Tibial nerve (tissue), 4 donors: ENCODE measurements around the gene KMT2B. TPM values are rescaled to one million over a fixed set of nuclear protein-coding genes. Genes with fewer than 3 reads are reported as not detected.
A peak's percentile ranks its signal among the peaks of the same experiment; 100 is the strongest.

Source experiments
- DNase-seq, 2 donors: peaks; one replicate each; pipeline ENCODE4 v3.0.0-alpha.2; 2019; ENCODE audit warnings: low spot score in 2 of 2
- H3K27ac ChIP-seq, 4 donors: fragments of 200-600 bp; sonication (generic) in 3 of 4; one replicate each; pipeline ENCODE4 v1.5.1; 2017 to 2019; ENCODE audit warnings: mild to moderate bottlenecking in 1 of 4
- H3K27me3 ChIP-seq, 2 donors: fragments of 200-600 bp; sonication (generic) in 1 of 2; one replicate each; pipeline versions ENCODE4 v1.5.1 to v1.6.0; 2017 to 2019
- H3K36me3 ChIP-seq, 3 donors: fragments of 200-600 bp; sonication (generic); one replicate each; pipeline ENCODE4 v1.5.1; 2018 to 2019
- H3K4me1 ChIP-seq, 4 donors: fragments of 200-600 bp; sonication (generic) in 3 of 4; one replicate each; pipeline ENCODE4 v1.5.1; 2017 to 2019
- H3K4me3 ChIP-seq, 4 donors: fragments of 200-600 bp; sonication (generic) in 3 of 4; one replicate each; pipeline ENCODE4 v1.5.1; 2017 to 2019; ENCODE audit warnings: mild to moderate bottlenecking in 1 of 4, moderate library complexity in 1 of 4
- H3K9me3 ChIP-seq, 4 donors: fragments of 200-600 bp; sonication (generic) in 3 of 4; one replicate each; pipeline ENCODE4 v1.5.1; 2017 to 2019
- CTCF ChIP-seq, 5 experiments: fragments of 200-600 bp in 3 of 5; fragments of 450-650 bp in 2 of 5; sonication (generic) in 3 of 5; IDR thresholded peaks; one replicate each; pipeline ENCODE4 v1.5.1; 2016 to 2019; ENCODE audit warnings: antibody characterized with exemption in 5 of 5, mild to moderate bottlenecking in 3 of 5, moderate library complexity in 2 of 5
- EP300 ChIP-seq, 2 donors: sonication (generic); formaldehyde crosslinking; IDR thresholded peaks; one replicate each; pipeline ENCODE4 v1.6.1; 2017; ENCODE audit warnings: antibody characterized with exemption in 2 of 2, mild to moderate bottlenecking in 1 of 2
- POLR2A ChIP-seq, 2 donors: fragments of 450-650 bp; IDR thresholded peaks; one replicate each; pipeline ENCODE4 v1.6.1; 2017; ENCODE audit warnings: antibody characterized with exemption in 2 of 2, mild to moderate bottlenecking in 2 of 2, moderate library complexity in 2 of 2
- WGBS, 2 donors: methylation state at CpG; one replicate each; pipeline ENCODE4 v1.1.5; 2018; 5-methylcytosine and 5-hydroxymethylcytosine counted together
- total RNA-seq, 4 donors: library from RNA; depleted of rRNA; stranded (reverse); fragments of >200 nt; gene quantifications; one replicate each; pipeline ENCODE4 v1.1.0, GENCODE V29; 2016

Gene KMT2B
- total RNA-seq, 4 donors from 2014 or later, result 12.9 to 38.7 (median 25.5) TPM

GRCh38 chr19:35710784-35711723, 6.7 kb upstream of the KMT2B start:
- 58 to 60% methylated on average over 13 of the region's 13 CpGs for WGBS, 2 donors
- Histone ChIP-seq H3K4me3 (no peak overlapping the region), H3K9me3 (no peaks in the 10 kb centered on the region), H3K27ac (no peak overlapping the region), H3K4me1 (peaks cover 0 to 13% (median 9%) of the 10 kb centered on the region in 4 donors), H3K36me3 (no peaks in the 10 kb centered on the region), H3K27me3 (no peaks in the 10 kb centered on the region)
- TF ChIP-seq EP300 (IDR thresholded peaks at IDR 0.05) (no peak), CTCF (IDR thresholded peaks at IDR 0.05) (no peak), POLR2A (IDR thresholded peaks at IDR 0.05) (no peak)
- no peak for DNase-seq

- 68 to 70% methylated on average over 11 of the region's 11 CpGs for WGBS, 2 donors
- Histone ChIP-seq H3K4me1 (peaks cover 0 to 15% (median 12%) of the 10 kb centered on the region in 4 donors), H3K27ac (no peak overlapping the region), H3K4me3 (peak overlapping the region in 1 of 4 donors; percentile 21), H3K9me3 (no peaks in the 10 kb centered on the region), H3K27me3 (no peaks in the 10 kb centered on the region), H3K36me3 (no peaks in the 10 kb centered on the region)
- no peak for DNase-seq
- no peak for TF ChIP-seq CTCF (IDR thresholded peaks at IDR 0.05)
- no peak for TF ChIP-seq EP300 (IDR thresholded peaks at IDR 0.05)
- no peak for TF ChIP-seq POLR2A (IDR thresholded peaks at IDR 0.05)
Measured at GRCh38 chr19:35712567-35713505, 5.0 kb upstream of the KMT2B start.

- TF ChIP-seq EP300 (IDR thresholded peaks at IDR 0.05), result no peak
- no peak for TF ChIP-seq CTCF (IDR thresholded peaks at IDR 0.05)
- TF ChIP-seq POLR2A (IDR thresholded peaks at IDR 0.05), result no peak
- no peaks in the 10 kb centered on the region for H3K9me3 ChIP-seq
- peak overlapping the region in 1 of 4 donors; percentile 21 for H3K4me3 ChIP-seq
- no peaks in the 10 kb centered on the region for H3K27me3 ChIP-seq
- H3K4me1 ChIP-seq, result peaks cover 0 to 15% (median 13%) of the 10 kb centered on the region in 4 donors
- no peaks in the 10 kb centered on the region for H3K36me3 ChIP-seq
- 68 to 77% methylated on average over 2 of the region's 2 CpGs for WGBS, 2 donors
- DNase-seq, result no peak
- no peak overlapping the region for H3K27ac ChIP-seq
Measured at GRCh38 chr19:35713506-35713850, 4.3 kb upstream of the KMT2B start.

GRCh38 chr19:35713904-35714495, 3.8 kb upstream of the KMT2B start:
- H3K4me3 ChIP-seq, result no peak overlapping the region
- H3K27me3 ChIP-seq, result no peaks in the 10 kb centered on the region
- H3K27ac ChIP-seq, result no peak overlapping the region
- TF ChIP-seq EP300 (IDR thresholded peaks at IDR 0.05) (no peak), CTCF (IDR thresholded peaks at IDR 0.05) (no peak), POLR2A (IDR thresholded peaks at IDR 0.05) (no peak)
- no peaks in the 10 kb centered on the region for H3K36me3 ChIP-seq
- H3K9me3 ChIP-seq, result no peaks in the 10 kb centered on the region
- 82 to 84% methylated on average over 10 to 12 of the region's 12 CpGs for WGBS, 2 donors
- H3K4me1 ChIP-seq, result peaks cover 0 to 20% (median 17%) of the 10 kb centered on the region in 4 donors
- DNase-seq, result no peak
